DOHH2 (cell line): ENCODE measurements around the gene CHFR.

Experiments used
- EZH2phosphoT487 ChIP-seq: fragments of 200-600 bp; sonication (generic); IDR thresholded peaks from 2 replicates; pipeline ENCODE4 v1.6.1; 2017; ENCODE audit warnings: borderline replicate concordance, mild to moderate bottlenecking, antibody characterized with exemption, low read length, moderate library complexity, mixed read lengths
- TF ChIP-seq, protein P1 (sequence below): fragments of 200-600 bp; sonication (generic); IDR thresholded peaks from one replicate; pipeline ENCODE4 v1.5.1; 2014; ENCODE audit warnings: antibody characterized with exemption, mild to moderate bottlenecking, low read depth, low read length; ENCODE audit not compliant: poor library complexity, severe bottlenecking

DNA sequence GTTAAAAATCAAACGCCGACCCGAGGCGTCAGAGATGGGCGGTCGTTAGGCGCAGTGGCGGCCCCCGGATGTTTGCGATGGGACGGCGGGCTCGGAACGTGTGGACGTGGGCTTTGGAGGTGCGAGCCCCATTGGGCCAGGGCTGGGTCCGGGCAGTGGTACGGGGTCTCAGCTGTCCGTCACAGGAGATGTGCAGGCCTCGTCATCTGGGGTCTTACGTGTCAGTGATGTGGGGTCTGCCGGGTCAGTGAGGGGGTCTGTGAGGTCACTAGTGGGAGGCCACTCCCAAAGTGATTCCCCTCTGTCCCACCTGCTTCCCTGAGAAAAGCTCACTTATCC is 21.6 kb upstream of the CHFR start:
- TF ChIP-seq, protein P1, sequence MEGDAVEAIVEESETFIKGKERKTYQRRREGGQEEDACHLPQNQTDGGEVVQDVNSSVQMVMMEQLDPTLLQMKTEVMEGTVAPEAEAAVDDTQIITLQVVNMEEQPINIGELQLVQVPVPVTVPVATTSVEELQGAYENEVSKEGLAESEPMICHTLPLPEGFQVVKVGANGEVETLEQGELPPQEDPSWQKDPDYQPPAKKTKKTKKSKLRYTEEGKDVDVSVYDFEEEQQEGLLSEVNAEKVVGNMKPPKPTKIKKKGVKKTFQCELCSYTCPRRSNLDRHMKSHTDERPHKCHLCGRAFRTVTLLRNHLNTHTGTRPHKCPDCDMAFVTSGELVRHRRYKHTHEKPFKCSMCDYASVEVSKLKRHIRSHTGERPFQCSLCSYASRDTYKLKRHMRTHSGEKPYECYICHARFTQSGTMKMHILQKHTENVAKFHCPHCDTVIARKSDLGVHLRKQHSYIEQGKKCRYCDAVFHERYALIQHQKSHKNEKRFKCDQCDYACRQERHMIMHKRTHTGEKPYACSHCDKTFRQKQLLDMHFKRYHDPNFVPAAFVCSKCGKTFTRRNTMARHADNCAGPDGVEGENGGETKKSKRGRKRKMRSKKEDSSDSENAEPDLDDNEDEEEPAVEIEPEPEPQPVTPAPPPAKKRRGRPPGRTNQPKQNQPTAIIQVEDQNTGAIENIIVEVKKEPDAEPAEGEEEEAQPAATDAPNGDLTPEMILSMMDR: no peak
- TF ChIP-seq EZH2phosphoT487: no peak
